Measurements from ENCODE around the gene DPH3. TPM values are rescaled to one million over a fixed set of nuclear protein-coding genes. Genes with fewer than 3 reads are reported as not detected.

DPH3 gene
- total and polyA plus RNA-seq, 9 of the 15 experiments (the other 6 are each of a cell fraction or from before 2014, with no cell fraction given) = 15.9 to 131 (median 38.7) TPM

- TF ChIP-seq MTA1 (IDR thresholded peaks at IDR 0.05; ENCODE audit: borderline replicate concordance) (peak; percentile 76), MCM5 (IDR thresholded peaks at IDR 0.05; ENCODE audit: low read depth) (no peak), CHD4 (IDR thresholded peaks at IDR 0.05; ENCODE audit: insufficient read depth, insufficient replicate concordance, low read depth, low read length, poor library complexity, severe bottlenecking) (no peak), MEIS2 (IDR thresholded peaks at IDR 0.05; ENCODE audit: partially characterized antibody) (peak; percentile 95), ZNF79 (CRISPR knock-in tag; IDR thresholded peaks at IDR 0.05; ENCODE audit: low read depth) (no peak), HEY1 (CRISPR knock-in tag; IDR thresholded peaks at IDR 0.05; ENCODE audit: borderline replicate concordance) (no peak), VEZF1 (CRISPR knock-in tag; IDR thresholded peaks at IDR 0.05) (peak; percentile 39; the same call in 1 of the 2 replicates), RFX7 (CRISPR knock-in tag; IDR thresholded peaks at IDR 0.05) (no peak), NR2C2 (CRISPR knock-in tag; IDR thresholded peaks at IDR 0.05) (no peak), NR2C2 (tag; IDR thresholded peaks at IDR 0.05) (peak; percentile 39; the same call in 1 of the 2 replicates), HMBOX1 (IDR thresholded peaks at IDR 0.05) (peak; percentile 66), TRIM24 (IDR thresholded peaks at IDR 0.05) (peak; percentile 86 to 91), RNF2 (IDR thresholded peaks at IDR 0.05) (peak; percentile 74; the same call in 1 of the 2 replicates), DPF2 (IDR thresholded peaks at IDR 0.05) (peak; percentile 99), NFATC3 (IDR thresholded peaks at IDR 0.05) (no peak), ZNF41 (CRISPR knock-in tag; conservative IDR thresholded peaks at IDR 0.05) (no peak), PKNOX1 (IDR thresholded peaks at IDR 0.05) (peak; percentile 84)
- TF ChIP-seq, protein P1, sequence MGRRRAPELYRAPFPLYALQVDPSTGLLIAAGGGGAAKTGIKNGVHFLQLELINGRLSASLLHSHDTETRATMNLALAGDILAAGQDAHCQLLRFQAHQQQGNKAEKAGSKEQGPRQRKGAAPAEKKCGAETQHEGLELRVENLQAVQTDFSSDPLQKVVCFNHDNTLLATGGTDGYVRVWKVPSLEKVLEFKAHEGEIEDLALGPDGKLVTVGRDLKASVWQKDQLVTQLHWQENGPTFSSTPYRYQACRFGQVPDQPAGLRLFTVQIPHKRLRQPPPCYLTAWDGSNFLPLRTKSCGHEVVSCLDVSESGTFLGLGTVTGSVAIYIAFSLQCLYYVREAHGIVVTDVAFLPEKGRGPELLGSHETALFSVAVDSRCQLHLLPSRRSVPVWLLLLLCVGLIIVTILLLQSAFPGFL (CRISPR knock-in tag; IDR thresholded peaks at IDR 0.05) = no peak
- TF ChIP-seq, protein P2, sequence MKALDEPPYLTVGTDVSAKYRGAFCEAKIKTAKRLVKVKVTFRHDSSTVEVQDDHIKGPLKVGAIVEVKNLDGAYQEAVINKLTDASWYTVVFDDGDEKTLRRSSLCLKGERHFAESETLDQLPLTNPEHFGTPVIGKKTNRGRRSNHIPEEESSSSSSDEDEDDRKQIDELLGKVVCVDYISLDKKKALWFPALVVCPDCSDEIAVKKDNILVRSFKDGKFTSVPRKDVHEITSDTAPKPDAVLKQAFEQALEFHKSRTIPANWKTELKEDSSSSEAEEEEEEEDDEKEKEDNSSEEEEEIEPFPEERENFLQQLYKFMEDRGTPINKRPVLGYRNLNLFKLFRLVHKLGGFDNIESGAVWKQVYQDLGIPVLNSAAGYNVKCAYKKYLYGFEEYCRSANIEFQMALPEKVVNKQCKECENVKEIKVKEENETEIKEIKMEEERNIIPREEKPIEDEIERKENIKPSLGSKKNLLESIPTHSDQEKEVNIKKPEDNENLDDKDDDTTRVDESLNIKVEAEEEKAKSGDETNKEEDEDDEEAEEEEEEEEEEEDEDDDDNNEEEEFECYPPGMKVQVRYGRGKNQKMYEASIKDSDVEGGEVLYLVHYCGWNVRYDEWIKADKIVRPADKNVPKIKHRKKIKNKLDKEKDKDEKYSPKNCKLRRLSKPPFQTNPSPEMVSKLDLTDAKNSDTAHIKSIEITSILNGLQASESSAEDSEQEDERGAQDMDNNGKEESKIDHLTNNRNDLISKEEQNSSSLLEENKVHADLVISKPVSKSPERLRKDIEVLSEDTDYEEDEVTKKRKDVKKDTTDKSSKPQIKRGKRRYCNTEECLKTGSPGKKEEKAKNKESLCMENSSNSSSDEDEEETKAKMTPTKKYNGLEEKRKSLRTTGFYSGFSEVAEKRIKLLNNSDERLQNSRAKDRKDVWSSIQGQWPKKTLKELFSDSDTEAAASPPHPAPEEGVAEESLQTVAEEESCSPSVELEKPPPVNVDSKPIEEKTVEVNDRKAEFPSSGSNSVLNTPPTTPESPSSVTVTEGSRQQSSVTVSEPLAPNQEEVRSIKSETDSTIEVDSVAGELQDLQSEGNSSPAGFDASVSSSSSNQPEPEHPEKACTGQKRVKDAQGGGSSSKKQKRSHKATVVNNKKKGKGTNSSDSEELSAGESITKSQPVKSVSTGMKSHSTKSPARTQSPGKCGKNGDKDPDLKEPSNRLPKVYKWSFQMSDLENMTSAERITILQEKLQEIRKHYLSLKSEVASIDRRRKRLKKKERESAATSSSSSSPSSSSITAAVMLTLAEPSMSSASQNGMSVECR (CRISPR knock-in tag; IDR thresholded peaks at IDR 0.05) = no peak
Measured at GRCh38 chr3:16304061-16305010, 39.6 kb upstream of the DPH3 start (continued).

Data from K562 (cell line).